Ovary (tissue), 9 donors: ENCODE results near the gene KCND1. TPM values are rescaled to one million over a fixed set of nuclear protein-coding genes. Genes with fewer than 3 reads are reported as not detected.

Experiments
- DNase-seq, 5 donors: peaks; one replicate each; pipeline ENCODE4 v3.0.0-alpha.2; 2019 to 2020
- H3K27ac ChIP-seq, 2 donors: fragments of 200-600 bp; one replicate each; pipeline versions ENCODE4 v1.5.1 to v1.8.0; 2019 to 2022
- H3K27me3 ChIP-seq: fragments of 200-600 bp; one replicate; pipeline ENCODE4 v1.8.0; 2022
- H3K36me3 ChIP-seq: fragments of 200-600 bp; sonication (generic); one replicate; pipeline ENCODE4 v1.5.1; 2019
- H3K4me1 ChIP-seq: one replicate; pipeline ENCODE4 v1.8.1; 2013; ENCODE audit warnings: mild to moderate bottlenecking, moderate library complexity; ENCODE audit not compliant: insufficient read depth
- H3K4me3 ChIP-seq: fragments of 200-600 bp; sonication (generic); one replicate; pipeline ENCODE4 v1.5.1; 2017
- H3K9me3 ChIP-seq, 2 donors: fragments of 200-600 bp in 1 of 2; sonication (generic) in 1 of 2; one replicate each; pipeline versions ENCODE4 v1.5.1 to v1.8.1; 2013 to 2019; ENCODE audit warnings: mild to moderate bottlenecking in 1 of 2, moderate library complexity in 1 of 2
- EP300 ChIP-seq: sonication (generic); formaldehyde crosslinking; IDR thresholded peaks from one replicate; pipeline ENCODE4 v1.6.1; 2017; ENCODE audit warnings: antibody characterized with exemption
- POLR2A ChIP-seq: fragments of 450-650 bp; IDR thresholded peaks from one replicate; pipeline ENCODE4 v1.6.1; 2017; ENCODE audit warnings: antibody characterized with exemption, mild to moderate bottlenecking, moderate library complexity
- WGBS, 3 donors: extraction: QIAGEN DNeasy Blood & Tissue Kit in 1 of 3; methylation state at CpG; one replicate each; pipeline versions ENCODE4 v1.1.5 to v1.1.7; 2013 to 2017; 5-methylcytosine and 5-hydroxymethylcytosine counted together
- intact Hi-C, 4 donors: fragments of 100-400 bp; cut with DNase I; formaldehyde crosslinking; loops; one replicate each; pipeline versions ENCODE4 v1.11.0 to v1.15.1; 2022 to 2023
- polyA plus RNA-seq, 2 donors: library from polyadenylated mRNA; stranded (reverse); fragments of 200-250 nt in 1 of 2; fragments of 350-450 nt in 1 of 2; fragmentation: Illumina TruSeq in 1 of 2; extraction: RNeasy Lipid Tissue Mini Kit (QIAGEN cat#74804) in 1 of 2; gene quantifications; one replicate each; pipeline ENCODE4 v1.2.3, GENCODE V29; 2013 to 2014
- total RNA-seq, 7 donors: library from RNA; depleted of rRNA in 2 of 7; stranded (reverse); fragments of >200 nt in 2 of 7; fragmentation: NEBNext Ultra II Directional in 3 of 7; extraction: Animal tissue kit (Norgen Biotek cat#: 25700) in 3 of 7; gene quantifications; one replicate each; pipeline versions ENCODE4 v1.1.0 to v1.2.4, GENCODE V29; 2016 to 2023
- TF ChIP-seq, protein P1 (sequence below), 3 donors: fragments of 450-650 bp in 2 of 3; fragments of 200-600 bp in 1 of 3; IDR thresholded peaks; one replicate each; pipeline versions ENCODE4 v1.5.1 to v1.8.0; 2016 to 2022; ENCODE audit warnings: antibody characterized with exemption in 3 of 3, mild to moderate bottlenecking in 1 of 3
- donor health status: DM: no; HTN: no; CAD: no; lungs with moderate emphysema.
- donor health status: DM: no; HTN: no; CAD: no.
- donor health status: Bipolar disorder and iron deficiency.
- donor health status: DM: yes; HTN: yes; CAD: no.
- donor health status: DM: no; HTN: no; CAD: no.
- donor health status: DM: yes; HTN: yes; CAD: no.

The KCND1 gene
- total and polyA plus RNA-seq, 9 donors = 0.76 to 4.6 (median 2.0) TPM

DNA sequence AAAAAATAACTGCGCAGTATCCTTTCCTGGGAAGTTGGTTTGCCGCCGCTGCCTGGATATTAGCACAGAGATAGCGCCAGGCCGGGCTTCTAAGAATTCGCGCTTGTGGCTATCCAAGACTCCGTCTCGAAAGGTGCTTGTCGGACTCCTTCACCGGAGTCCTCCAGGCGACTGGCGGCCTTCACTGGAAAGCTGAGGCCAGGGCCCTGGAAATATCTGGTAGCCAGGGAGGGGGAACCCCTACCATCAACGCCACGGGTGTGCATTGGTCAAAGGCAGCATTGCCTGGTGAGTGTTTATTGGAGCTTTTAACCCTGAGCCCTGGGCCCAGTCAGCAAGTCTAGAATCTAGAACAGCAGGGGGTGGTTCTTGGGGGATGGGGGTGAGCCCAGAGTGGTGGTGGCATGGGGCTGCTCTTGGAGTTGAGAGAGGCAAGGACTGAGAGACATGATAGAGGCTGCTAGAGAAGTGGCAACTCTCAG is 52.2 kb downstream of the KCND1 start:
- H3K36me3 ChIP-seq = no peaks in the 10 kb centered on the region
- H3K4me3 ChIP-seq = peak overlapping the region; percentile 64
- H3K4me1 ChIP-seq = no peaks in the 10 kb centered on the region
- no peaks in the 10 kb centered on the region for H3K9me3 ChIP-seq
- intact Hi-C loops = no loop called here
- peak in 1 of 5 donors; percentile 24 for DNase-seq
- 25 to 49% (median 33%) methylated on average over 15 of the region's 15 CpGs for WGBS, 3 donors
- H3K27me3 ChIP-seq = no peaks in the 10 kb centered on the region
- TF ChIP-seq, protein P1, sequence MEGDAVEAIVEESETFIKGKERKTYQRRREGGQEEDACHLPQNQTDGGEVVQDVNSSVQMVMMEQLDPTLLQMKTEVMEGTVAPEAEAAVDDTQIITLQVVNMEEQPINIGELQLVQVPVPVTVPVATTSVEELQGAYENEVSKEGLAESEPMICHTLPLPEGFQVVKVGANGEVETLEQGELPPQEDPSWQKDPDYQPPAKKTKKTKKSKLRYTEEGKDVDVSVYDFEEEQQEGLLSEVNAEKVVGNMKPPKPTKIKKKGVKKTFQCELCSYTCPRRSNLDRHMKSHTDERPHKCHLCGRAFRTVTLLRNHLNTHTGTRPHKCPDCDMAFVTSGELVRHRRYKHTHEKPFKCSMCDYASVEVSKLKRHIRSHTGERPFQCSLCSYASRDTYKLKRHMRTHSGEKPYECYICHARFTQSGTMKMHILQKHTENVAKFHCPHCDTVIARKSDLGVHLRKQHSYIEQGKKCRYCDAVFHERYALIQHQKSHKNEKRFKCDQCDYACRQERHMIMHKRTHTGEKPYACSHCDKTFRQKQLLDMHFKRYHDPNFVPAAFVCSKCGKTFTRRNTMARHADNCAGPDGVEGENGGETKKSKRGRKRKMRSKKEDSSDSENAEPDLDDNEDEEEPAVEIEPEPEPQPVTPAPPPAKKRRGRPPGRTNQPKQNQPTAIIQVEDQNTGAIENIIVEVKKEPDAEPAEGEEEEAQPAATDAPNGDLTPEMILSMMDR (IDR thresholded peaks at IDR 0.05) = no peak
- no peak for TF ChIP-seq EP300
- TF ChIP-seq POLR2A = no peak
- peak overlapping the region; percentile 5 to 83 for H3K27ac ChIP-seq

DNA sequence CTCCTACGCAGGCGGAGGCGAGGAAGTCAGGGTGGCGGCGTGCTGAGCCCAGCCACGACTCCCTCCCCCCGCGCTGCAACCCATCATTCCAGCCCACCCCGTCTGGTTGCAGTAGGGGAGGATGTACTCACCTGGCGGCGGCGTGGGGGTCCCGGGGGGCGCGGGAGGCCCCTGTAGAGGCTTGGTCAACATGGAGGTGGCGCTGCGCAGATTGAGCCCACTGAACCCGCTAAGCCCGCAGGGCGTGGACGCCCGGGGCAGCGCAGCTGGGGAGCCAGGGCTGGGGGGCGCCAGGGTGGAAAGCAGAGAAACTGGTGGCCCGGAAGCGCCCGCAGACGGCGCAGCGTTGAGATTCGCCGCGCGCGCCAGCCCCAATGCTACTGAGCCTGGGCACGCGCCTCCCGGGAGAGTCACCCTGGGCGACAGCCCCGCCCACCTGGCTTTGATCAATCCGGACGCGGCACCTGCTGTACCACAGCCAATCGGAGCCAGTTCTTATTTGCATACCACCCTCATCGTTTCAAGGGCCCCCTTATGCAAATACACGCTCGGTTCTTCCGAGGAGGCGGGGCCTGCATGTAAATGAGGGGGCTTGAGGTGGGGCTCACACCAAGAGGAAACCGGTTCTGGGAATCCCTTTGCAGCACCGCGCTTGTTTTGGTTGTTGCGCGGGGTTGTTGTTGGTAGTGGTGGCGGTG is 52.9 kb downstream of the KCND1 start, which contains the start of gene PIM2:
PIM2 (minus strand) TSS at position 382 of the 698 bp plus-strand sequence; CDS start at position 192, 190 bp downstream.
- 32 to 49% (median 45%) methylated on average over 36 to 55 of the region's 55 CpGs for WGBS, 3 donors

DNA sequence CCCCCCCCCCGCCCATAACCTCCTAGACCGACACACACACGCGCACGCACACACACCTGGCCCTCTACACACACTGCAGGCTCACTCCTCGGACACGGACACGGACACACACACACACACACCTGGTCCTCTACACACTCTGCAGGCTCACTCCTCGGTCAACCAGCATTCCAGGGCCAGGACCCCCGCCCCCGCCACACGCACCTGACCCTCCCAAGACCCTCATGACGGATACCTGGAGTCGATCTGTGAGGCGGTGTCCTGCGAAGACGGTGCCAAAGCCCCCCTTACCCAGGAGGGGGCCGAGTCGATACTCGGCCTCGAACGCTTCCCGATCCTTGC is 53.4 kb downstream of the KCND1 start:
- H3K27me3 ChIP-seq = no peaks in the 10 kb centered on the region
- H3K4me1 ChIP-seq = no peaks in the 10 kb centered on the region
- H3K4me3 ChIP-seq = peak overlapping the region; percentile 64
- intact Hi-C loops = no loop called here
- no peaks in the 10 kb centered on the region for H3K36me3 ChIP-seq
- DNase-seq = no peak
- TF ChIP-seq POLR2A = no peak
- TF ChIP-seq, protein P1 (IDR thresholded peaks at IDR 0.05) = no peak
- no peak for TF ChIP-seq EP300
- H3K9me3 ChIP-seq = no peaks in the 10 kb centered on the region
- 40 to 50% (median 45%) methylated on average over 23 of the region's 23 CpGs for WGBS, 3 donors
- H3K27ac ChIP-seq = peak overlapping the region in 1 of 2 donors; percentile 83

More for the DNA sequence above, 52.9 kb downstream of the KCND1 start, which contains the start of gene PIM2:
- DNase-seq = peak; percentile 86 to 92 (median 91)
- no peaks in the 10 kb centered on the region for H3K9me3 ChIP-seq
- no peaks in the 10 kb centered on the region for H3K4me1 ChIP-seq
- peak within 1 kb of the TSS; percentile 64 for H3K4me3 ChIP-seq
- intact Hi-C loops = no loop called here
- TF ChIP-seq, protein P1 (IDR thresholded peaks at IDR 0.05) = no peak
- TF ChIP-seq EP300 (no peak), POLR2A (peak; percentile 77)
- H3K36me3 ChIP-seq = no peaks in the 10 kb centered on the region
- H3K27ac ChIP-seq = peak within 1 kb of the TSS; percentile 38 to 83
- no peaks in the 10 kb centered on the region for H3K27me3 ChIP-seq

DNA sequence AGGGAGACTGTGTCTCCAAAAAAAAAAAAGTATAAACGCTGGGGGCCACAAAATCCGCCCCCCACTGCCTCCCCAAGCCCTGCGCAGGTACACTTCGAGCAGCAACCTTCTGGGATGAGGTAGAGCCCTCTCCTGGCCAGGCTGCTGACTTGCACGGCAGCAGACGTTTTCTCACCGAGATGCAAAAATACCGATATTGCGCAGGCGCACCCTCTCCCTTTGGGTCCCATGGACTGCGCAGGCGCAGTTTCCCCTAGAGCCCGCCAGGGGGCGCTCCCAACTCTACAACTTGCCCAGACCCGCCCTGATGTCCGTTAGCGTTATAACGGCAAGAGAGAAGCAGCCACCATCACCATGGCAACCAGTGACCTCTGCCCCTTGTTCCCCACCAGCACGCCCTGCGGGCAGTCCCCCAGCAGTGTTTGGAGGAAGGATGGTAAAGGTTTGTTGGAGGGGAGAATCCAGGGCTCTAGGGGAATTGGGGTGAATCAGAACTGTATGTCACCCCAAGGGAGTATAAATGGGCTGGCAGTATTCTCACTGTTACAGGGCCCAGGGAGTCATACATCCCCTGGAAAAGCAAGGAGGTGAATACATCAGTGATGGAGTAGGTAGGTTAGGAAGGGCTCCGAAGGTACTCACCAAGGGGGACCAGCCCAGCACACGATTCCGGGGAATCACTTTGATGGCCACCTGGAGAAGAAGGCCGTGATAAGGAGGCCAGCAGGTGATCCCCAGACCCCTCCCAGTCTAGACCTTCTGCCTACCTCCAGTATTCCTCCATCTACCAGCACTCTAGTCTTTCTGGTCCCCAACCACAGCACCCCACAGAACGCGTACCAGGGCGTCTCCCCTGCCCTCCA is 54.3 kb downstream of the KCND1 start:
- intact Hi-C loops = no loop called here
- Histone ChIP-seq H3K9me3 (no peaks in the 10 kb centered on the region), H3K4me3 (no peak overlapping the region), H3K36me3 (no peaks in the 10 kb centered on the region), H3K27me3 (no peaks in the 10 kb centered on the region), H3K27ac (peak overlapping the region in 1 of 2 donors; percentile 38), H3K4me1 (no peaks in the 10 kb centered on the region)
- DNase-seq = peak; percentile 87 to 93 (median 90)
- TF ChIP-seq, protein P1 (IDR thresholded peaks at IDR 0.05) = peak; percentile 73 to 91 (median 89)
- no peak for TF ChIP-seq EP300
- no peak for TF ChIP-seq POLR2A
- 35 to 36% (median 36%) methylated on average over 26 to 27 of the region's 27 CpGs for WGBS, 3 donors
